PC-3 (cell line): ENCODE data around the gene SRGAP2C.
"Not testable (repeated sequence)": the region's sequence is repeated elsewhere in the genome, so short reads cannot be mapped to it uniquely, and the experiment has no call there.

Experiments
- CTCF ChIP-seq: fragments of 300-600 bp; sonication (generic); conservative IDR thresholded peaks from 2 replicates; pipeline ENCODE4 v1.5.1; 2017; ENCODE audit warnings: antibody characterized with exemption, low read depth, mild to moderate bottlenecking, low read length
- EZH2 ChIP-seq: fragments of 300-600 bp; sonication (generic); IDR thresholded peaks from one replicate; pipeline ENCODE4 v1.6.1; 2017; ENCODE audit warnings: antibody characterized with exemption, mild to moderate bottlenecking, low read length; ENCODE audit not compliant: unreplicated experiment

- TF ChIP-seq CTCF, EZH2: not testable (repeated sequence)
These were observed 176.9 kb downstream of the SRGAP2C start for GRCh38 chr1:121361451-121362233.
